Vagina (tissue), 2 donors: ENCODE results near the gene NR4A3. TPM values are rescaled to one million over a fixed set of nuclear protein-coding genes. Genes with fewer than 3 reads are reported as not detected.
"Not testable (repeated sequence)": the region's sequence is repeated elsewhere in the genome, so short reads cannot be mapped to it uniquely, and the experiment has no call there.

Experiments used
- DNase-seq, 2 donors: peaks; one replicate each; pipeline ENCODE4 v3.0.0-alpha.2; 2017; ENCODE audit errors: extremely low spot score in 2 of 2
- H3K27ac ChIP-seq: fragments of 200-600 bp; sonication (generic); one replicate; pipeline ENCODE4 v1.5.1; 2019
- H3K27me3 ChIP-seq: fragments of 200-600 bp; sonication (generic); one replicate; pipeline ENCODE4 v1.5.1; 2019
- H3K36me3 ChIP-seq, 2 donors: fragments of 200-600 bp; sonication (generic); one replicate each; pipeline ENCODE4 v1.5.1; 2017 to 2019
- H3K4me1 ChIP-seq: fragments of 200-600 bp; sonication (generic); one replicate; pipeline ENCODE4 v1.5.1; 2019
- H3K4me3 ChIP-seq, 2 donors: fragments of 200-600 bp; sonication (generic); 1 replicate in 1 of 2; 2 replicates in 1 of 2; pipeline ENCODE4 v1.5.1; 2016 to 2019
- H3K9me3 ChIP-seq: fragments of 200-600 bp; sonication (generic); one replicate; pipeline ENCODE4 v1.5.1; 2019
- POLR2A ChIP-seq, 2 donors: fragments of 450-650 bp; IDR thresholded peaks; one replicate each; pipeline ENCODE4 v1.6.1; 2017; ENCODE audit warnings: antibody characterized with exemption in 2 of 2, mild to moderate bottlenecking in 2 of 2, moderate library complexity in 2 of 2
- POLR2AphosphoS5 ChIP-seq, 2 donors: sonication (generic); formaldehyde crosslinking; IDR thresholded peaks; one replicate each; pipeline ENCODE4 v1.9.0; 2017; ENCODE audit warnings: antibody characterized with exemption in 2 of 2, mild to moderate bottlenecking in 2 of 2, low read depth in 1 of 2; ENCODE audit not compliant: insufficient read depth in 1 of 2
- intact Hi-C: fragments of 100-400 bp; cut with DNase I; formaldehyde crosslinking; loops from one replicate; pipeline ENCODE4 v1.15.1; 2023
- total RNA-seq: library from RNA; depleted of rRNA; stranded (reverse); fragments of >200 nt; gene quantifications from one replicate; pipeline ENCODE4 v1.2.3, GENCODE V29; 2016
- TF ChIP-seq, protein P1 (sequence below), 3 experiments: fragments of 450-650 bp in 2 of 3; fragments of 200-600 bp in 1 of 3; sonication (generic) in 1 of 3; IDR thresholded peaks; one replicate each; pipeline ENCODE4 v1.5.1; 2017 to 2019; ENCODE audit warnings: antibody characterized with exemption in 3 of 3, mild to moderate bottlenecking in 2 of 3, moderate library complexity in 2 of 3

Gene NR4A3
- total RNA-seq, 1 donor from 2014 or later: 23.3 TPM

DNA sequence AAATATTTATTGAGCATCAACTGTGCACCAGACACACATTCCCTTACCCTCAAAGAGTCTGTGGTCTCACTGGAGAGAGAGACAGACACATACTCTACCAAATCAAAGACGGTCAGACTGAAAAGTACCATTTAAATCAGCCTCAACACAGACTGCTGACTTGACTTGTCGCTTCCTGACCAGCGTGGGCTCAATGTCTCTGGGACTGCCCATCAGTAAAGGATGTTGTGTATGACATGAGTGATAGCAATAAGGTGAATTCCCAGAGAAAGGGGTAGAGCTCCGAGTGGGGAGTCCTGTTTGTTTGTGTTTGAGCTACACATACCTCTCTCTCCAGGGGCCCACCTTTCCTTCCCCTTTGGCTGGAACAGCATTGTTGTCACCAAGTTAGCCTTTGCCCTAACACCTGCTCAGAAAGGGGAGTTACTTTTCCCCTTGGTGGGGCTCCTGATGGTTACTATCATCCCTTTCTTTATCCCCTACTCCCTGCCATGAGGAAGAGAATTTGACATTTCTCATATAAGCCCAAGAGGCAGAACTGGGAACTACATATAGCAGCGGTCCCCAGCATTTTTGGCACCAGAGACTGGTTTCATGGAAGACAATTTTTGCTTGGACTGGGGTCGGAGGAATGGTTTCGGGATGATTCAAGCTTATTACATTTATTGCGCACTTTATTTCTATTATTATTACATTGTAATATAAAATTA lies 33.9 kb downstream of the NR4A3 start:
- no peak overlapping the region for H3K27ac ChIP-seq
- DNase-seq: no peak
- H3K4me1 ChIP-seq: peaks cover 6% of the 10 kb centered on the region
- intact Hi-C loops: no loop called here
- TF ChIP-seq, protein P1, sequence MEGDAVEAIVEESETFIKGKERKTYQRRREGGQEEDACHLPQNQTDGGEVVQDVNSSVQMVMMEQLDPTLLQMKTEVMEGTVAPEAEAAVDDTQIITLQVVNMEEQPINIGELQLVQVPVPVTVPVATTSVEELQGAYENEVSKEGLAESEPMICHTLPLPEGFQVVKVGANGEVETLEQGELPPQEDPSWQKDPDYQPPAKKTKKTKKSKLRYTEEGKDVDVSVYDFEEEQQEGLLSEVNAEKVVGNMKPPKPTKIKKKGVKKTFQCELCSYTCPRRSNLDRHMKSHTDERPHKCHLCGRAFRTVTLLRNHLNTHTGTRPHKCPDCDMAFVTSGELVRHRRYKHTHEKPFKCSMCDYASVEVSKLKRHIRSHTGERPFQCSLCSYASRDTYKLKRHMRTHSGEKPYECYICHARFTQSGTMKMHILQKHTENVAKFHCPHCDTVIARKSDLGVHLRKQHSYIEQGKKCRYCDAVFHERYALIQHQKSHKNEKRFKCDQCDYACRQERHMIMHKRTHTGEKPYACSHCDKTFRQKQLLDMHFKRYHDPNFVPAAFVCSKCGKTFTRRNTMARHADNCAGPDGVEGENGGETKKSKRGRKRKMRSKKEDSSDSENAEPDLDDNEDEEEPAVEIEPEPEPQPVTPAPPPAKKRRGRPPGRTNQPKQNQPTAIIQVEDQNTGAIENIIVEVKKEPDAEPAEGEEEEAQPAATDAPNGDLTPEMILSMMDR (IDR thresholded peaks at IDR 0.05): no peak
- TF ChIP-seq POLR2A (IDR thresholded peaks at IDR 0.05) (no peak), POLR2AphosphoS5 (IDR thresholded peaks at IDR 0.05; ENCODE audit: insufficient read depth in 1 of 2, low read depth in 1 of 2) (no peak)
- no peak overlapping the region for H3K4me3 ChIP-seq
- no peaks in the 10 kb centered on the region for H3K9me3 ChIP-seq
- no peaks in the 10 kb centered on the region for H3K27me3 ChIP-seq
- H3K36me3 ChIP-seq: no peaks in the 10 kb centered on the region

DNA sequence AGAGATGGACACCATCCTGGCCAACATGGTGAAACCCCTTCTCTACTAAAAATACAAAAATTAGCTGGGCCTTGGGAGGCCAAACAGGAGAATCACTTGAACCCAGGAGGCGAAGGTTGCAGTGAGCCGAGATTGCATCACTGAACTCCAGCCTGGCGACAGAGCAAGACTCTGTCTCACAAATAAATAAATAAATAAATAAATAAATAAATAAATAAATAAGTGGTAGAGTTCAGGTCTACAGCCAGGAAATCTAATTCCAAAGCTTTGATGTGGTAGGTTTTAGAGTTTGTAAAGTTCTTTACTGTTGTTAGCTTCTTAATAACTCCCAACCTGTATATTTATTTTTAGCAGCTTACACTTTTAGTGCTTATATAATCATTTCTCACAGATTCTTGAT lies 35.9 kb downstream of the NR4A3 start:
- intact Hi-C loops, DNase-seq, H3K4me3 ChIP-seq, H3K27ac ChIP-seq, H3K36me3 ChIP-seq, H3K9me3 ChIP-seq, H3K27me3 ChIP-seq, H3K4me1 ChIP-seq: not testable (repeated sequence)

DNA sequence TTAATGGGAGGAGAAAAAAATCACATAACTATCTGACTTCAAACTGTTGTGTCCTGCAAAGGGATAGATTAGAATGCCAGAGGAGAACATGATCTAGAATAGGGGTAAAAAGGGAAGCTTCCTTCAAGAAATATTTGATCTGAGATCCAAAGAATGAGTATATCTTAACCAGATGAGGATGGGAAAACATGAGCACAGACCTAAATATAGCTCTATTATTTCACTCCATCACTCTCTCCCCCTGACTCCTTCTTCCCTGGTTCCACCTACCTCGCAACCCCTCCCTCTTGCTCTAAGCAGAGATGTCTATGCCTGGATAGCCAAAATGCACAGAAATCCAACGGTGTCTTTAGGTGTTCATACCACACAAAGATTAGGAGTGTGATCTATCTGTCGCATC lies 36.4 kb downstream of the NR4A3 start:
- intact Hi-C loops: no loop called here
- Histone ChIP-seq H3K36me3 (no peaks in the 10 kb centered on the region), H3K27me3 (no peaks in the 10 kb centered on the region), H3K4me3 (no peak overlapping the region), H3K27ac (no peak overlapping the region), H3K4me1 (peaks cover 9% of the 10 kb centered on the region), H3K9me3 (no peaks in the 10 kb centered on the region)
- no peak for DNase-seq
- TF ChIP-seq POLR2AphosphoS5 (IDR thresholded peaks at IDR 0.05; ENCODE audit: insufficient read depth in 1 of 2, low read depth in 1 of 2) (no peak), POLR2A (IDR thresholded peaks at IDR 0.05) (no peak)
- TF ChIP-seq, protein P1 (IDR thresholded peaks at IDR 0.05): no peak

DNA sequence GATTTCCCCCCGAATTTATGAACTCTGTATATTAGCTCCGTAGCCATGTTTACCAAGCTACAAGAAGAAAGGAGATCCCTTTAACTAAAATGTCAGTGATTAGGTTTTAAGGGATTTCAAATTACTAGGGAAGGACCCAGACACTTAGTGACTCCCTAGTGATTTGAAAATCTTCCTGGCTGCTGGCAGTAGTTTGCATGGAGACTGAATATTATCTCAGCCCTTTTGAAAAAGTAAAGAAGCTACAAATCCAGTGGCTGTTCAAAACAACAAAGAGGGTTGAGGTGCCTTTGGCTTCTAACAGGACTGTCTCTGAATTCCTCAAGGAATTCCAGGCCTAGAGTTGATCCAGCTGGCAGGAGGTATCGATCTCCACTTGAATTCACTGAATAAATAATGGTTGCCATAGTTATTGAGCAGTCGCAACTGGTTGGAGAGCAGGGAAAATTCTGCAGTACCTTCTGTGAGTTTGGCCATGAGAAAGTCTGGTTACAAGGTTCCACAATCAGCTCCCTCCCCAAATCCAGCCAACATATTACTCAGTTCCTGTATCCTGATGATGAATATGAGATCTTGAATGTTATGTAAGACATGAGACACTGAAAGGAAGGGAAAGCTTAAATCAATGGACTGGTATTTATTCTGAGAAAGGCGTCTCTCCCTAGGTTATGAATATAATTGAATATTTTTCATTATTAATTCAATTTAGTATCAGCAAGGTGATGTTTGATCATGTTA lies 37.7 kb downstream of the NR4A3 start:
- Histone ChIP-seq H3K9me3 (no peaks in the 10 kb centered on the region), H3K4me3 (no peak overlapping the region), H3K36me3 (no peaks in the 10 kb centered on the region), H3K4me1 (peaks cover 9% of the 10 kb centered on the region), H3K27me3 (no peaks in the 10 kb centered on the region), H3K27ac (no peak overlapping the region)
- DNase-seq: no peak
- intact Hi-C loops: no loop called here
- TF ChIP-seq, protein P1 (IDR thresholded peaks at IDR 0.05): no peak

DNA sequence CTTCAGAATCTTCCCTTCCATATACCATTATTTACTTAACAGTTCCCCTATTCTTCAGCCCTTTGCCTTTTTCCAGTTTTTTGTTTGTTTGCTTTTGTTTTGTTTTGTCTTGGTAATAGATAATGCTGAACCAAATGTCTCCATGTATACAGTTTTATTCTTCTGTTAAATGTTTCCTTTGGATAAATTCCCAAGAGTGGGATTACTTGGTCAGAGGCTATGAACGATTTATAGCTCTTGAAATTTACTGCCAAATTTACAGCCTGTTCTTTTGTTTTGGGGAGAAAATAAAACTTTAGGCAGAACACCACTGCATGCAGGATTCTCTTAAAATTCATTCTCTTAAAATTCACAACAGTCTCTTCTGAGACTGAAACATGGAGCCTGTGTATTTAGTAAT lies 38.6 kb downstream of the NR4A3 start:
- no peaks in the 10 kb centered on the region for H3K27me3 ChIP-seq

More for the DNA sequence above, 38.6 kb downstream of the NR4A3 start:
- H3K4me3 ChIP-seq: no peak overlapping the region
- H3K9me3 ChIP-seq: no peaks in the 10 kb centered on the region
- intact Hi-C loops: no loop called here
- TF ChIP-seq POLR2A (IDR thresholded peaks at IDR 0.05) (no peak), POLR2AphosphoS5 (IDR thresholded peaks at IDR 0.05; ENCODE audit: insufficient read depth in 1 of 2, low read depth in 1 of 2) (no peak)
- TF ChIP-seq, protein P1 (IDR thresholded peaks at IDR 0.05): no peak
- peaks cover 9% of the 10 kb centered on the region for H3K4me1 ChIP-seq
- no peaks in the 10 kb centered on the region for H3K36me3 ChIP-seq
- no peak overlapping the region for H3K27ac ChIP-seq
- DNase-seq: no peak
